IMR-90 (cell line): Measurements from ENCODE around the gene OPCML. TPM values are rescaled to one million over a fixed set of nuclear protein-coding genes. Genes with fewer than 3 reads are reported as not detected.

Experiments
- ATAC-seq: fragments of 200-7000 bp; cut with Tn5 transposase; 2 replicates; pipeline ENCODE4 v1.9.1; 2020; ENCODE audit warnings: low read depth, mild to moderate bottlenecking, moderate library complexity
- BruUV-seq: library from RNA; stranded (reverse); fragments of 400-500 nt; replicated peaks from 2 replicates; lab custom pipeline; 2021; lab: Mats Ljungman, UMichigan
- CTCF ChIA-PET: fragments of 300-600 bp; formaldehyde crosslinking; extraction: SDS; loops from one replicate; lab custom pipeline; 2021; ENCODE audit warnings: antibody characterized with exemption; lab: Yijun Ruan, JAX
- POLR2A ChIA-PET: fragments of 300-600 bp; sonication (Branson Sonifier 250); formaldehyde crosslinking; loops from one replicate; lab custom pipeline; 2022; ENCODE audit warnings: antibody characterized with exemption; ENCODE audit not compliant: unreplicated experiment; lab: Charles Lee
- DNase-seq: peaks from one replicate; pipeline ENCODE4 v3.0.0; 2013
- H2AFZ ChIP-seq: replicated peaks from 2 replicates; pipeline ENCODE3; 2013; ENCODE audit warnings: low read length, mild to moderate bottlenecking; ENCODE audit not compliant: poor library complexity
- H2AK5ac ChIP-seq: 2 replicates; pipeline ENCODE4 v1.6.1; 2013; ENCODE audit warnings: low read depth, low read length, inconsistent platforms
- H2AK9ac ChIP-seq: replicated peaks from 2 replicates; pipeline ENCODE3; 2013; ENCODE audit warnings: mild to moderate bottlenecking, low read depth, low read length, moderate library complexity; ENCODE audit not compliant: poor library complexity
- H2BK120ac ChIP-seq: 2 replicates; pipeline ENCODE4 v1.6.1; 2013; ENCODE audit warnings: low read depth, low read length, inconsistent platforms
- H2BK15ac ChIP-seq: 3 replicates; pipeline ENCODE4 v1.6.1; 2013; ENCODE audit warnings: low read depth, low read length, inconsistent platforms
- H2BK20ac ChIP-seq: 2 replicates; pipeline ENCODE4 v1.6.1; 2013; ENCODE audit warnings: low read depth, mild to moderate bottlenecking, inconsistent platforms, low read length, moderate library complexity
- H2BK5ac ChIP-seq: 2 replicates; pipeline ENCODE4 v1.6.1; 2013; ENCODE audit warnings: mild to moderate bottlenecking, low read depth, low read length, inconsistent platforms; ENCODE audit not compliant: poor library complexity, severe bottlenecking
- H3K14ac ChIP-seq: replicated peaks from 2 replicates; pipeline ENCODE4 v1.6.1; 2013; ENCODE audit warnings: low read depth, low read length, inconsistent platforms
- H3K18ac ChIP-seq: 2 replicates; pipeline ENCODE4 v1.6.1; 2013; ENCODE audit warnings: low read depth, low read length, control low read depth
- H3K23ac ChIP-seq: 2 replicates; pipeline ENCODE4 v1.6.1; 2013; ENCODE audit warnings: low read depth, low read length, inconsistent platforms
- H3K27ac ChIP-seq: 2 replicates; pipeline ENCODE4 v1.5.1; 2013; ENCODE audit warnings: mild to moderate bottlenecking, control low read depth, low read length; ENCODE audit not compliant: insufficient read depth
- H3K27me3 ChIP-seq: 2 replicates; pipeline ENCODE4 v1.6.1; 2013; ENCODE audit warnings: low read length; ENCODE audit not compliant: control insufficient read depth, insufficient read depth
- H3K36me3 ChIP-seq: 2 replicates; pipeline ENCODE4 v1.6.1; 2013; ENCODE audit warnings: low read length, mixed read lengths; ENCODE audit not compliant: control insufficient read depth, insufficient read depth
- H3K4ac ChIP-seq: 2 replicates; pipeline ENCODE4 v1.6.1; 2013; ENCODE audit warnings: low read depth, low read length, inconsistent platforms
- H3K4me1 ChIP-seq: 2 replicates; pipeline ENCODE4 v1.6.1; 2013; ENCODE audit warnings: low read length, mixed read lengths; ENCODE audit not compliant: control insufficient read depth, insufficient read depth
- H3K4me2 ChIP-seq: 2 replicates; pipeline ENCODE4 v1.6.1; 2013; ENCODE audit warnings: low read depth, mild to moderate bottlenecking, control low read depth, low read length, moderate library complexity
- H3K4me3 ChIP-seq: 2 replicates; pipeline ENCODE4 v1.5.1; 2013; ENCODE audit warnings: low read depth, mild to moderate bottlenecking, control low read depth, low read length, moderate library complexity; ENCODE audit not compliant: insufficient read depth
- H3K56ac ChIP-seq: 2 replicates; pipeline ENCODE4 v1.6.1; 2013; ENCODE audit warnings: low read length, inconsistent platforms; ENCODE audit not compliant: insufficient read depth; ENCODE audit errors: extremely low read depth
- H3K79me1 ChIP-seq, 2 experiments: 2 replicates each; pipeline ENCODE4 v1.6.1; 2013; ENCODE audit warnings: low read length in 2 of 2, inconsistent platforms in 1 of 2, low read depth in 1 of 2
- H3K9ac ChIP-seq: 2 replicates; pipeline ENCODE4 v1.6.1; 2013; ENCODE audit warnings: low read depth, low read length, control low read depth
- H3K9me1 ChIP-seq: 2 replicates; pipeline ENCODE4 v1.6.1; 2013; ENCODE audit warnings: low read length, inconsistent platforms; ENCODE audit not compliant: insufficient read depth
- H3K9me3 ChIP-seq: 2 replicates; pipeline ENCODE4 v1.6.1; 2013; ENCODE audit warnings: low read length; ENCODE audit not compliant: control insufficient read depth, insufficient read depth
- H4K20me1 ChIP-seq: 2 replicates; pipeline ENCODE4 v1.6.1; 2013; ENCODE audit warnings: low read length, inconsistent platforms; ENCODE audit not compliant: insufficient read depth
- H4K5ac ChIP-seq: 2 replicates; pipeline ENCODE4 v1.6.1; 2013; ENCODE audit warnings: mild to moderate bottlenecking, low read depth, low read length, control low read depth
- H4K8ac ChIP-seq, 2 experiments: 2 replicates each; pipeline ENCODE4 v1.6.1; 2013; ENCODE audit warnings: low read depth in 2 of 2, low read length in 2 of 2, control low read depth in 1 of 2, inconsistent platforms in 1 of 2
- H4K91ac ChIP-seq: 2 replicates; pipeline ENCODE4 v1.6.1; 2013; ENCODE audit warnings: low read depth, low read length, inconsistent platforms; ENCODE audit not compliant: insufficient read depth
- CEBPB ChIP-seq: IDR thresholded peaks from 2 replicates; pipeline ENCODE4 v1.6.1; 2012; ENCODE audit warnings: low read depth, low read length, improper control_type of control experiment
- CTCF ChIP-seq: conservative IDR thresholded peaks from 2 replicates; pipeline ENCODE4 v1.5.1; 2012; ENCODE audit warnings: mild to moderate bottlenecking, low read depth, low read length, improper control_type of control experiment
- NFE2L2 ChIP-seq: fragments of 150-350 bp; IDR thresholded peaks from 2 replicates; pipeline ENCODE4 v1.6.1; 2016; ENCODE audit warnings: low read depth, mild to moderate bottlenecking, low read length
- WGBS, 2 experiments: methylation state at CpG; one replicate each; pipeline versions ENCODE4 v1.1.5 to v1.1.7; 2013; ENCODE audit warnings: missing lambda C conversion rate in 2 of 2; ENCODE audit not compliant: insufficient read length in 1 of 2; ENCODE audit errors: extremely low coverage in 2 of 2; 5-methylcytosine and 5-hydroxymethylcytosine counted together
- dilution Hi-C: fragments of 300-500 bp; cut with HindIII; formaldehyde crosslinking; loops from one replicate; pipeline ENCODE4 v1.14.3; 2018; ENCODE audit warnings: low sequenced_read_pairs; ENCODE audit not compliant: unreplicated experiment
- in situ Hi-C: fragments of 300-500 bp; cut with MboI; formaldehyde crosslinking; loops from 3 replicates; pipeline ENCODE4 v1.14.3; 2019; ENCODE audit warnings: low sequenced_read_pairs, inconsistent platforms, mixed read lengths
- intact Hi-C: fragments of 100-400 bp; cut with micrococcal nuclease; formaldehyde crosslinking; loops from 2 replicates; pipeline ENCODE4 v1.10.0; 2022
- polyA plus RNA-seq, 3 experiments: library from polyadenylated mRNA; depleted of rRNA; stranded (reverse); fragments of >200 nt; gene quantifications; 2 replicates each; pipeline ENCODE4 v1.2.3, GENCODE V29; 2012; ENCODE audit warnings: low replicate concordance in 1 of 3
- total RNA-seq: library from RNA; depleted of rRNA; stranded (reverse); fragments of >200 nt; gene quantifications from 2 replicates; pipeline ENCODE4 v1.2.3, GENCODE V29; 2012

The OPCML gene
- total and polyA plus RNA-seq, 2 of the 4 experiments (the other 2 are of a cell fraction): under 0.01 to 2.6 TPM

GRCh38 chr11:133503776-133504175 is 28.5 kb downstream of the OPCML start:
- Histone ChIP-seq H3K18ac (no peak overlapping the region), H4K8ac (no peak overlapping the region), H2AFZ (no peak overlapping the region), H3K79me1 (no peaks in the 10 kb centered on the region), H3K4me2 (no peak overlapping the region), H2AK5ac (no peak overlapping the region), H4K20me1 (no peaks in the 10 kb centered on the region), H2BK20ac (no peak overlapping the region), H3K9me3 (peaks cover 42% of the 10 kb centered on the region), H3K27ac (no peak overlapping the region), H2BK5ac (no peak overlapping the region), H2BK120ac (no peak overlapping the region), H3K14ac (no peak overlapping the region), H3K4ac (no peak overlapping the region), H4K5ac (no peak overlapping the region), H4K91ac (no peak overlapping the region), H3K9ac (no peak overlapping the region), H2AK9ac (no peak overlapping the region), H2BK15ac (no peak overlapping the region), H3K4me3 (no peak overlapping the region), H3K56ac (no peak overlapping the region), H3K4me1 (no peaks in the 10 kb centered on the region), H3K36me3 (no peaks in the 10 kb centered on the region), H3K27me3 (no peaks in the 10 kb centered on the region), H3K23ac (no peak overlapping the region), H3K9me1 (no peaks in the 10 kb centered on the region)
- ATAC-seq (no peak), DNase-seq (no peak)
- WGBS, 2 experiments: no CpG with 5 or more reads among the region's 5 CpGs
- no TSS peak for BruUV-seq
- intact Hi-C loops: no loop called here
- ChIA-PET CTCF (no interaction called here), POLR2A (no interaction called here)
- in situ Hi-C loops: no loop called here
- dilution Hi-C loops: no loop called here
- no peak for TF ChIP-seq NFE2L2
- no peak for TF ChIP-seq CTCF
- TF ChIP-seq CEBPB: no peak
